Measurements from ENCODE around the gene STARD3NL.
A peak's percentile ranks its signal among the peaks of the same experiment; 100 is the strongest.

The STARD3NL gene

DNA sequence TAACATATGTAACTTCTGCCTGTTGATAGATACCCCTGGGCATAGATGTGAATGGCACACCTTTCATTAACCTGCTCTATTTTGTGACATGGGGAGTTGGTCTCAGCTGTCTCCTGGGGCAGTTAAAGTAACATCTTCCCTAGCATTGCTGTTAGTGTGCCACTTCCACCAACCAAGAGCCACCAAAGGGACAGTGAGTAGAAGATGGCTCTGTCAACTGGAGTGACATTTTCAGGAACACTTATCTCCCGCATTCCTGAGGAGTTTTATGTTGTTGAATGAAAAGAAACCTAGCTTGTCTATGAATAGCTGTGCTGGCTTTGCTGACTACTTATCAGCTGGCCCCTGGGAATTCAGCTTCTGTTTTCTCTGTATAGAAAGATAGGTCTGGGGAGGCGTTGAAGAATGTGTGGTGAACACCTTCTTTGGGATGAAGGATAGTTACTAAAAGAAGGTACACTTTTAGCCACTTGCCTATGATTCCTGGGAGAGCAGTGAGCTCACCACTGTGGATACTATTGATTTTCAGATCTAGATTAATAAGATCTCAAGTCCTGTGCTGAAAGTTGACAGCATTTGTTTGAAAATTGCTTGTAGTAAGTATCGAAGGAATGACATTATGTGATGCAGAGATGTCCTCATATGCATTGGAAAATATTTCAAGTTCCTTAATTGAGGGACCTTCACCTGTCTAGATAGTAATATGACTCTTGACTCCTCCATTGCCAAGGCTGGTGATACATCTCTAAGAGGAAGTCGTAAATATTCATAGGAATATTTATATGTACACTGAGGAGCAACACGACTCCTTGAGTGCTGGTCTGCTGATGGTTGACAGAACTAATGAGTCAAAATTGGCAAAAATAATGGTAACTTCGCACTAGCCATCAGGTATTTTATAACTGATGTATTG is 7.6 kb downstream of the STARD3NL start:
- no peak for DNase-seq (ENCODE audit: low read depth)

DNA sequence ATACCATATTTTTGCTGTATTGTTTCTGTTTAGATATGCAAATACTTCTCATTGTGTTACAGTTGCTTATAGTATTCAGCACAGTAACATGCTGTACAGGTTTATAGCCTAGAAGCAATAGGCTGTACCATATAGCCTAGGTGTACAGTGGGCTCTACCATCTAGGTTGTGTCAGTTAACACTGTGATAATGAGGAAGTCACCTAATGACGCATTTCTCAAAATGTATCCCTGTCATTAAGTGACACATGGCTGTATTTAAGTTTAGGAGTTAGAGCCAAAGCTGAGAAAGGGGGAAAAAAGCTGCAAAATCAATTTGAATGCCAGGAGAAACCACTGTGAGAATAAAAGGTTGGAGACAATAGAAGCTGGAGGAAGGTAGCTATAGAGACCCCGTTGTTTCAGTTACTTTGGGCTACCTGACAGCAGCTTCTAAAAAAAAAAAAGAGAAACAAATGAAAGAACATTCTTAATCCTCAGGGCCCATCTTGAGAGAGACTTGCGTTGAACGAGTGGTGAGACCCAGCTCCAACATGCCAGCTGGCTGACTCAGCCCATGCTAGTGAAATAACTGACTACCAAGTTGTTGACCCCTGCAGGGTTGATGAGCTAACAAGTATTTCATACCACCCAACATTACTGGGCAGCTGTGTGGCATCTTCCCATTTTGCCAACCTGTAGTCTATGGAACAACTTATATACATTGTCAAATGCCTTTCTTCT is 8.7 kb downstream of the STARD3NL start:
- DNase-seq (ENCODE audit: low read depth): peak; percentile 38

DNA sequence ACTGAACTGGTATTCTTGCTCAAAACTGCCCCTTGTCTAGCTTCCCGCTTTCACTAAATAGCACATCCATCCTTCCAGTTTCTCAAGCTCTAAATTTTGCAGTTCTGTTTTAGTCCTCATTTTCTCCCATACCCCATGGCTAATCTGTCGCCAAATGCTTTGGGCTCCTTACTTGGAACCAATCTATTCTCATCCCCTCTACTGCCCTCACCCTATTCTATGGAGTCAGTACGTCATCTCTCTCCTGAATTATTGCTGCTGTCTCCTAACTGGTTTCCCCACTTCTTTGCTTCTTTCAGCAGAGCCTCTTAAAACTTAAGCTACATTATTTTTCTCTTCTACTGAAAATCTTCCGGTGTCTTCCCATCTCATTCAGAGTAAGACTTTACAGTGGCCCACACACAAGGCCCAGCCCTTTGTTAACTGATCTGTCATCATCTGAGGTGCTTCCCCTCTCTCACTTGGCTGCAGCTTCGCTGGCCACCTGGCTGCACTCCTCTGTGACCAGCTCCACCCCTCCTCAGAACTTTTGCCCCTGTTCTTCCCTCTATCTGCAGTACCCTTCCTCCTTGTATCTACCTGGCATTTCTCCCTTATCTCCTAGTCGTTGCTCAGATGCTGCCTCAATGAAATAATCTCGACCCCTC is 9.9 kb downstream of the STARD3NL start:
- DNase-seq (ENCODE audit: low read depth): no peak

DNA sequence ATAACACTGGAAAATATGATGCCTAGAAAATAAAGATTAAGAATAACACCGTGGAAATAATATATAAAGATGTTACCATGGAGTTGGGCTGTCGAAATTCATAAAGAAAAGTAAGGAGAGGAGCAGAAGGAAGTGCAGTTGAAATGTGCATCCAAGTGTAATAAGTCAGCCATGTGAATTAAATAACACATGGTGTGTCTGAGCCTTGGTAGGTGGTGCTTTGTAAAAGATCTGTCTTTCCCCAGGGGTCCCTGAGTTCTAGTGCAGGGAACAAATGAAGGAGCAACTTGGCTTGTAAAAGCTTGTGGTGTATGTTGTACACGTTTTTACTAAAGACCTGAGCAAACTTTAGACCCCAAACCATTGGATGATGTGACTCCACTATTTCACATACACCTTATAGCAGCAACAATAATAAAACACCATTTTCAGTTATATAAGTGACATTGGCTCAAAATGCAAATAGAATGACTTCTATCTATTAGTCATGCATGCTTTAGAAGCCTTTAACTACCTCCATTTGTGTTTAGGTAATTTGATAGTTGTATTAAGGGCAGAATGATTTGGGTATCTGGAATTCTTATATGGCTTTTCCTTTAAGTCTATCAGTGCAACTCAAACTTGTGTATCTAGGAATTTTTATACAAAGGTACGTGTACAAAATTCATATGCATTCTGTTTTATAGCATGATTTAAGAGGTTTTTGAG is 11.3 kb downstream of the STARD3NL start:
- no peak for DNase-seq (ENCODE audit: low read depth)

DNA sequence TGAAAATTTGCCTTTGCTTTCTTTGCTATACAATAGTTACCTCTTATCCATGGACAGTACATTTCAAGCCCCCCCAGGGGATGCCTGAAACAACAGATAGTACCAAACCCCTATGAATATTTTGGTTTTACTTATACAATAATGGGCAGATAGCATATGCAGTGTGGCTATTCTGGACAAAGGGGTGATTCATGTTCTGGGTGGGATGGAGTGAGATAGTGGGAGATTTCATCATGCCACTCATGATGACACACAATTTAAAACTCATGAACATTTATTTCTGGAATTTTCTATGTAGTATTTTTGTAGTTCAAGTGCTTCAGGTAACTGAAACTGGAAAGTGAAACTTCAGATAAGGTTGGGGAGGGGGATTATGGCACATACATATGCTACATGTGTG is 12.0 kb downstream of the STARD3NL start:
- DNase-seq (ENCODE audit: low read depth): no peak

DNA sequence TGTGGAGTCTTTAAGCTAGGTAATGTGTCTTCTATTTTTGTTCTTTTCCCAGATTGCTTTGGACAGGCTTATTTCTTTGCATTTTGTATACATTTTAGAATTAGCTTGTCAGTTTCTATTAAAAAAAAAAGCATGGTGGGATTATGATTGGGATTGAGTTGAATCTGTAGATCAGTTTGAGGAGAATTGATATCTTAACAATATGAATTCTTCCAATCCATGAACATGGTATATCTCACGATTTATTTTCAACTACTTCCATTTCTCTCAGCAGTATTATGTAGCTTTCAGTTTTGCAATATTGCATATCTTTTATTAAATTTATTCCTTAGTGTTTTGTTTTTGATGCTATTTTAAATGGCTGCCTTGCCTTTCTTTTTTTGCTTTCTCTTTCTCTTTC is 13.7 kb downstream of the STARD3NL start:
- no peak for DNase-seq (ENCODE audit: low read depth)

DNA sequence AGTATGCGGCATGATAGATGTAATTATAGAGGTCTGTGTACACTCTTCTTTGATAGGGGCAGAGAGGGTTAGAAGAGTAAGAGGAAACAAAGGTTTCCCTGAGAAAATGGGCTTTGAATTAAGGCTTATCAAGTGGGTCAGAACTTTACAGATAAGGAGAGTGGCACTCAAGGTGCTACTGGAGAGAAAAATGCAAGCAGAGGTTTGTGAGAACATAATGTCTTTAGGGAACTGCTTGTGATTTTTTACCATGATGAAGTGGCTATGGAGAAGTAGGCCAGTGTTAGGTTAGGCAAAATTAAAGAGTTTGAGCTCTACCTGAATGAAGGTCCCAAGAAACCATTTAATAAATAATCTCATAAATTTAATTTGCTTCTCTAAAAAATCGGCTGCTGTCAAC is 14.3 kb downstream of the STARD3NL start:
- DNase-seq (ENCODE audit: low read depth): no peak

DNA sequence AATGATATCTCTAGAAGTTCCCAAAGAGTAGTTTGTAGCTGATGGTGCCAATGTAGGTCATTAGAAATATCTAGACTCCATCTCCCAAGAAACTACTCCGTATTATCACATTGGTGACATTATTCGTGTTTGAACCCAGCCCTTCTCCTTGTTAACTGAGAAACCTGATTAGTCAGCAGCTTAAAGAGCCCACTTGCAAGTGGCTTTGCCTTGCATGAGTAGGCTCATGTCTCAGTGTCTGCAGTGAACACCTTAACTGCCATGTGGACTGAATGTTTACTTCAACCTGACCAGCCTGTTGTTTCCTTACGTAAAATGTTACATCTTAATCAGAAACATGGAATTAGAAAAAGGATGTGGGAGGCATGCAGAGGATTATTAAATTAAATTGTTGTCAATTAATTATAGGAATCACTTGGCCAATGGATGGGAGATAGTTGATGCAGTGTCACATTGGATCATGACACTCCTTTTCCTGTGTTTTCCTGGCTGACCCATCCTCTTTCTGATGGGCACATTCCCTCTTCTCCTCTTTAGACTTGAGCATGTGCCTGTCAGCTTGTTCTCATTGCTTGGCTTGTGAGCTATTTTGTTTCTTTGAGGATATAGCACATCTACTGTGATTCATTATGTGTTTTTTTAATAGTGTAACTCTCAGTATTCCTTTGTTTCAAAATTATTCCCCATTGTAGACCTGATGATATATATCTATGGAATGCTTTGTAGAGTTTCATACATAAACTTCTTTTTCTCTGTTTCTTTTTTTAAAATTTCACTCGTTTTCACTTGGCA is 18.0 kb downstream of the STARD3NL start:
- no peak for DNase-seq (ENCODE audit: low read depth)

DNA sequence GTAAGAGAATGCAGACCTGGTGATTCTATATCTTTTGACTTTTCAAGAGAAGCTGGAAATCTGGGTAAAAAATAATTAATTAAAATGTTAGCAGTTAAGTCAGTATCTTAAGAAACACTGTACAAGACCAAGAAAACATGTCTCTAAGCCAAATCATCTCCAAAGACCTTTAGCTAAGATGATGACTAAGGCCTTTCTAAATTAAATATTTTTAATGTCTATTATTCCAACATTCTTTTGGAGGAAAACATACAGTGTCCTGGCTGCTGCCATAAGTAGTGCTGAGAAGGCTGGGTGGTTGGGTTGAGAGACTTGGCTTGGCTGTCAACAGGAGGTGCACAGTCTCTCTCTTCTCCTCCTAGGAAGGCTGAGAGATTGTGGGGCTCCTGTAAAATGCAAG is 20.3 kb downstream of the STARD3NL start:
- DNase-seq (ENCODE audit: low read depth): no peak

DNA sequence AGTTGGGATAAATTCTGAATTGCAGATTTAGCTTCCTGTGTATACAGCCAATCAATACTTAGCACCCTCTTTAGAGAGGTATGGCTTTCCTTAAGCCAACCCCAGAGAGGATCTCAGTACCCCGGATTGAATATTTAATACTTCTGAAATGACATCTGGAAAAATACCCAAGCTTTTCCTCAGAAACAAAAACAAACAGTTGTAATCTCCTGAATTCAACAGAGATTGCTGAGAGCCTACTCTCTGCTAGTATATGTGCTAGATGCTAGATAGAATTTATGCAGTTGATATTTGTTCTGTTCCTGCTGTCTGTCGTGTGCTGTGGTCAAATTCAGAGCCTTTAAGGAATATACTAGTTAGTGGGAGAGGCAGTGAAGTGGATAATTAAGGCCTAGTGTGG is 21.1 kb downstream of the STARD3NL start:
- DNase-seq (ENCODE audit: low read depth): no peak

DNA sequence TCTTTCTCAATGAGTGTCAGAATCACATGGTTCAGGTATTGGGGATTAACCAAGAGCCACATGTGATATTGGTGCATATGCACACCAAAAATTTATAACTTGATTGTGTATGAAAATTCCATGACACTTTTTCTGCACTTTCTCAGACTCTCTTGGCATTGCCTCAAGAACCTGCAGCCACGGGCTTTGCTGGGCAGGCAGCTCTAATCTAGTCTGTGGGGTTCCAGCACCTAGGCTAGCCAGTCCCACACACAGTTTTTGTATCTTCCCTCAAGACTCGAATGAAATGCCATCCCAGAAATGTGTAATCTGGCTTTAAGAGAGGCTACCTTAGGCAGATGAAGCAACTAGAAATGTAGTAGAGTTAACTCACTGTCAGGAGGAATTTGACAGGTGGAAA is 21.7 kb downstream of the STARD3NL start:
- DNase-seq (ENCODE audit: low read depth): no peak

DNA sequence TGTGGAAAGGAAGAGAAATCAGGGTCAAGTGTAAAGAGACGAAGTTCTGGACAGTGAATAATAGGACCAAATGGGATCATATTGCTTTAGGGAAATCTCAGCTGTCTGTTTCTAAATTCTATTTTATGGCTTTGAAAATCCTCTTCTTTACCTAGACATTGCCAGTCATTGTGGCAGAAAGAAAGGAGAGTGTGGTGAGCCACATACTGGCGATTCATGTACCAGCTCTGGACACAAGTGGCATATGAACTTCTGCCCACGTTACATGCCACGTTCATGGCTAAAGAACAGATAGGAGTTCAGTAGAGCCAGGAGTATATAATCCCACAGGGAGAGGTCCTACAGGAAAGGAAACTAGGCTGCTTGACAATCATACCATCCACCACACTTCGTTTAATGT is 28.0 kb downstream of the STARD3NL start:
- no peak for DNase-seq (ENCODE audit: low read depth)

DNA sequence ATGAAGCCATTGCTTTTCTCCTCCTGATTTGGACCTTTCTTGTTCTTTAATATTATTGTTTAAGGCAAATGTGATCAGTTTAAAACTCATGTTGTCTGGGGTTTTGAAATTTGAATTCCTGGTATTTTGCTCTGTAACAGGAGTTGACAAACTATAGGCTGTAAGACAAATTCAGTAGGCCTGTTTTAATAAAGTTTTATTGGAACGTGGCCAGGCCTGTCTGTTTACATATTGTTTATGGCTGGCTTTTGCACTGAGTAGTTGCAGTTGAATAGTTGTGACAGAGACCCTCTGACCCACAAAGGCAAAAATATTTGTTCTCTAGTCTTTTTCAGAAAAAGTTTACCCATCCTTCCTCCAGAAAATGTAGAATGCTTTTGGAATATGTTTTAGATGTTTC is 29.8 kb downstream of the STARD3NL start:
- no peak for DNase-seq (ENCODE audit: low read depth)

DNA sequence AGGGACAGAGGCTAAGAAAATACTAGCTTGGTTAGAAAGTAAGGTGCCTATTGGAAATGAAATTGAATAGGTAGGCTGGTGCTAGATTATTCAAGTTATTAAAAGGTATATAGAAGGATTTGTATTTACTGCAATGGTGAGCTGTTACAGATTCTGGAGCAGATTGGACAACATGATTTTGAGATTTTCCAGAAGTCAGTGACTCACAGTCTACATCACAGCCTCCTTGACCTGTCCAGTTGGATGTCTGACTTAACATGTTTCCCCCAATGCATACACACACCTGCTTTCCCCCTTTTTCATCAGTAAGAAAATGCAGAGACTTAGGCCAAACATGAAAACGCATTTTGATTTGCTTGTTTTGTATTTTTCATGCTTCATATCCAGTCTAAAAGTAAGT is 33.4 kb downstream of the STARD3NL start:
- DNase-seq (ENCODE audit: low read depth): no peak

DNA sequence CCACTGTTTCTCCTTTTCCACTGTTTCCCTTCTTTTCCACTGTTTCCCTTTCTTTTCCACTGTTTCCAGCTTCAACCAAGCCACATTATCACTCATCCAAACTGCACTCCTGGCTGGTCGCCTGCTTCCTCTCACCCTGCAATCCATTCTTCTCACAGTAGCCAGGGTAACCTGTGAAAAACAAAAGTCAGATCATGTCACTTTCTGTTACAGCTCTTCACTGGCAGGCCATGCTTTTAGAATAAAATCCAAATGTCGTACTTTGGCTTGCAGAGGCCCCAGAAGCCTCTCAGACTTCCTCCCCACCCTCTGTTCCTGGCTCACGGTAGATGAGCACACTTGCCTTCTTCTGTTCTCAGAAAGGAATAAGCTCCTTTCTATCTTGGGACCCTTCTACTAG is 33.9 kb downstream of the STARD3NL start:
- no peak for DNase-seq (ENCODE audit: low read depth)

DNA sequence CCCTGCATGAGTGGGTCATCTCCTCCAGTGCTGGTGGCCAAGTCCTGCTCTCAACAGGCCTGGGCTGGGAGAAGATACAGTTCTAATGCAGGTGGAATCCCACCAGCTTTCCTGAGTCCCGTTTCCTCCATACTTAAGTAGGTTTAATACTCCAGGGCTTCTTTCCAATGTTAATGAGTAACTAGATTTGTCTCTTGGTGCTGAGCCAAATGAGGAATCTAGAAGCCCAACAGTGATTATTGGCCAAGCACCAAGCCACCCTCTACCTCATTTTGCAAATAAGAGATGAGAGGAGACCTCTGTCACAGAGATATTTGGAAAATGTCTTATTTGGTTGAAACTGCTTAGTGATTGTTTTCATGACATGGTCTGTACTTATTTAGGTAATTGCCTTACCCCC is 37.1 kb downstream of the STARD3NL start:
- no peak for DNase-seq (ENCODE audit: low read depth)

DNA sequence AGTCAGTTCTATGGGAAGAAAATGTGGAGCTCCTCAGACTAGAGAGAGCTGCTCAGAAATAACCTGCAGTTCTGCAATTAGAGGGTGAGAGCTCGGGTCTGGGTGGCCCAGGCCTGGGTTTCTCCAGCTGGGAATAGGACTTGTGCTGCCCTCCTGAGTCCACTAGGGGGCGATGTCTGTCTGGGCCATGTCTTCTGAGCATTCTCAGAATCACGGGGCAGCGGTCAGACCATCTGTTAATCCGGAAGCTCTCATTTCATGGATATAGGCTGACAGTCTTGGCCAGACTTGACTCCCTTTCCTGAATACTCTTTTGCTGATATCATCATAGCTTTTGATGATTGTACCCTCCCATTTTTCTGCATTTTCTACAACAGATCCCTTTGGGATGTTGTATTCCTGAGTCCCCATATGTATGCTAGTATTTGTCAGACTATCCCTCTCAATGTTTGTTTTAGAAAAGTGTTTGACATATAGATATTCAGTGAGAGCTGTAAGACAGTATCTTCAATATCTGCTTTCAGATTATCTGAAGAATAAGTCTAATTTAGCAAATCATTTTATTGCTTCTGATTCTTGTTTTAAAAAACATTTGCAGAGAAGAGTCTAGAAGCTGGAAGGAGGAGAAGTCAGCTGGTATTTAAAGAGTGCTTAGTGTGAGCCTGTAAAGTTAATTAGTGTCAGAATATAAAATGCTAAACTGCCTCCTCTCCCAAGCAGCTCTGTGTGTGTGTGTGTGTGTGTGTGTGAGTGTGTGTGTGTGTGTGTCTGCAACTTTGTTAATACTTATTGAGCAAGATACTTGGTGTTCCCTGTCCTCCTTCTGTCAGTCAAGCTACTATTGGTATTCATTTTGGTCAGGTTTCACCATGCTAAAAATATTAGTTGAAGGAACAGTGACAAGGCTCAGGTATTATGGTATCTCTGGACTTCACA is 38.0 kb downstream of the STARD3NL start:
- DNase-seq (ENCODE audit: low read depth): peak; percentile 51

DNA sequence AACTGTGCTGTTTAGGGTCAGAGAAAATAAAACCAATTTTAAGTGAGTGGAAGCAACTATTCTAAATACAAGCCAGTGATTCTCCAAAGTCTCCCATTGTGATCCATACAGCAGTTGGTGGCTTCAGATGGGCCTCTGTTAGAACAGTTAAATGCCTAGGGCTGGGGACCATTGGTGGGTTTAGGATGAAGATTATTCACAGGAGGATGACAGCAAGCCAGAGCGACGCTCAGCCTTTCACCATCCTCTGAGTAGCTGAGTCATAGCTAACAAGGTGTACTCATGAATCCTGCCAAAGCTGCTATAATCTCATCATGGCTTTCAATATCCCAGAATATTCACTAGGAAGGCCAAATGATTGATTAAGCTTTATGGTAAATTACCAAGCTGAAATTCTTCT is 39.6 kb downstream of the STARD3NL start:
- DNase-seq (ENCODE audit: low read depth): no peak

DNA sequence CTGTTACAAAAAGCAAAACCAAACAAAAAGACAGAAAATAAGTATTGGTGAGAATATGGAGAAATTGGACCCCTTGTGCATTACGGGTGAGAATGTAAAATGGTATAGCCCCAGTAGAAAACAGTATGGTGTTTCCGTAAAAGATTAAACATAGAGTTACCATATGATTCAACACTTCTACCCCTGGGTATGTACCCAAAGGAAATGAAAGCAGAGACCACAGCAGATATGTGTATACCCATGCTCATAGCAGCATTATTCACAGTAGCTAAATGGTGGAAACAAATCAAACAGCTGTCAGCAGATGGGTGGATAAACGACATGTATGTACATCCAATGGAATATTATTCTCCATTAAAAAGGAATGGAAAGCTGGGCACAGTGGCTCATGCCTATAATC is 42.4 kb downstream of the STARD3NL start:
- DNase-seq (ENCODE audit: low read depth): no peak

DNA sequence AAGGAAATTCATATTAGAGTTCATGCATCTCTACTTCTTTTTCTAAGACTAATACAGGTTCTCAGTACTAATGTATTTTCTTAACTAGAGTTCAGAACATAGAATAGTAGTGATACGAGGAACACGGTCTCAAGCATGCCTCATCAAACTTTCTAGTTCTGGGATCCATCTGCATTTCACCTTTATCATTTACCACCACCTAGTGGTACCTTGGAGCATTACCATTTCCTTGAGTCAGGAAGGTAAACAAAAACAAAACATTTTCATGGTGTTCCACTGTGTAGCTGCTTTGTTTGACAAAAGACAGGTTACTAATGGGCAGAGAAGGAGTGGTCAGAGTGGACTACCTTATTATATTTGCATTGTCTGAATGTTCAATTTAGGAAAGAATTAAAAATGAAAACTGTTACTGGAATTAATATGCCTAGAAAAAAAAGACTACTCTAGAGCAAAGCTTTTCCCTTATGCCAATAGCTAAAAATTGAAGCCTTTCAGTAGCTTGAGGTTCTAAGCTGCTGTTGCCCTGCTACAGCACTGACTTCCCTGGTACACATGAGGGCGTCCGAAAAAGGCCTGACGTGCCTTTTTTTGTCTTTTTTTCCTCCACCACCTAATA is 44.5 kb downstream of the STARD3NL start:
- DNase-seq (ENCODE audit: low read depth): no peak
